GM23338 (cell line): ENCODE data around the gene ZNF35.

Experiments
- CREB1 ChIP-seq: fragments of 250-450 bp; sonication (Bioruptor Pico); IDR thresholded peaks from 2 replicates; pipeline ENCODE4 v1.5.0; 2020; ENCODE audit warnings: low read depth, mild to moderate bottlenecking, moderate library complexity
- CTCF ChIP-seq, 2 experiments: fragments of 200-600 bp in 1 of 2; sonication (generic) in 1 of 2; conservative IDR thresholded peaks; 2 replicates each; pipeline versions ENCODE4 v1.5.1 to v1.6.1; 2016 to 2017; ENCODE audit warnings: antibody characterized with exemption in 2 of 2, low read depth in 2 of 2, mild to moderate bottlenecking in 2 of 2, moderate library complexity in 1 of 2
- ETS1 ChIP-seq: IDR thresholded peaks from 2 replicates; pipeline ENCODE4 v1.6.1; 2016; ENCODE audit warnings: antibody characterized with exemption
- EZH2 ChIP-seq: fragments of 200-600 bp; sonication (generic); IDR thresholded peaks from one replicate; pipeline ENCODE4 v1.8.0; 2017; ENCODE audit warnings: antibody characterized with exemption, mild to moderate bottlenecking, low read depth; ENCODE audit not compliant: unreplicated experiment
- EZH2phosphoT487 ChIP-seq: fragments of 200-600 bp; sonication (generic); IDR thresholded peaks from one replicate; pipeline ENCODE4 v1.8.1; 2018; ENCODE audit warnings: antibody characterized with exemption; ENCODE audit not compliant: unreplicated experiment
- JUNB ChIP-seq: IDR thresholded peaks from one replicate; pipeline ENCODE4 v1.6.1; 2016; ENCODE audit warnings: antibody characterized with exemption; ENCODE audit not compliant: unreplicated experiment
- NANOG ChIP-seq: IDR thresholded peaks from 2 replicates; pipeline ENCODE4 v1.6.1; 2016; ENCODE audit warnings: antibody characterized with exemption, borderline replicate concordance
- POLR2AphosphoS5 ChIP-seq: IDR thresholded peaks from 2 replicates; pipeline ENCODE4 v1.6.1; 2016; ENCODE audit warnings: antibody characterized with exemption, low read depth
- REST ChIP-seq: IDR thresholded peaks from one replicate; pipeline ENCODE4 v1.6.1; 2018; ENCODE audit warnings: antibody characterized with exemption; ENCODE audit not compliant: unreplicated experiment
- STAT1 ChIP-seq: IDR thresholded peaks from one replicate; pipeline ENCODE4 v1.6.1; 2016; ENCODE audit warnings: antibody characterized with exemption; ENCODE audit not compliant: unreplicated experiment
- ZNF114 ChIP-seq: fragments of 250-450 bp; sonication (Bioruptor Pico); IDR thresholded peaks from 2 replicates; pipeline ENCODE4 v1.5.0; 2020; ENCODE audit warnings: mild to moderate bottlenecking, moderate library complexity
- ZNF331 ChIP-seq: fragments of 250-450 bp; sonication (Bioruptor Pico); IDR thresholded peaks from 2 replicates; pipeline ENCODE4 v1.5.0; 2020; ENCODE audit warnings: low read depth, mild to moderate bottlenecking, moderate library complexity
- ZNF462 ChIP-seq: fragments of 250-450 bp; sonication (Bioruptor Pico); IDR thresholded peaks from 2 replicates; pipeline ENCODE4 v1.5.0; 2020; ENCODE audit warnings: mild to moderate bottlenecking, moderate library complexity

GRCh38 chr3:44632193-44632592 is 16.3 kb upstream of the ZNF35 start:
- no peak for TF ChIP-seq CTCF (conservative IDR thresholded peaks at IDR 0.05; ENCODE audit: low read depth in 2 of 2)
- no peak for TF ChIP-seq EZH2
- TF ChIP-seq POLR2AphosphoS5: no peak
- no peak for TF ChIP-seq REST
- no peak for TF ChIP-seq NANOG
- no peak for TF ChIP-seq EZH2phosphoT487
- no peak for TF ChIP-seq ETS1
- no peak for TF ChIP-seq CREB1 (CRISPR knock-in tag)
- no peak for TF ChIP-seq JUNB
- no peak for TF ChIP-seq STAT1
- no peak for TF ChIP-seq ZNF114 (CRISPR knock-in tag)
- TF ChIP-seq ZNF462 (CRISPR knock-in tag): no peak
- no peak for TF ChIP-seq ZNF331 (CRISPR knock-in tag)
